K562 (cell line): Measurements from ENCODE around the gene BZW1. TPM values are rescaled to one million over a fixed set of nuclear protein-coding genes. Genes with fewer than 3 reads are reported as not detected.

ENCODE experiments used
- ATAC-seq: fragments of 200-7000 bp; cut with Tn5 transposase; 3 replicates; pipeline ENCODE4 v1.9.1; 2020; ENCODE audit warnings: moderate library complexity
- BruUV-seq: library from RNA; stranded (reverse); fragments of 400-500 nt; replicated peaks from 2 replicates; lab custom pipeline; 2021; lab: Mats Ljungman, UMichigan
- CTCF ChIA-PET: fragments of 300-600 bp; formaldehyde crosslinking; extraction: SDS; loops from one replicate; lab custom pipeline; 2021; ENCODE audit warnings: low intra/inter-chr PET ratio; lab: Yijun Ruan, JAX
- POLR2A ChIA-PET: fragments of 300-600, 350-650 bp; sonication (Branson Sonifier 250); formaldehyde crosslinking; extraction: SDS; loops from one replicate; lab custom pipeline; 2021; ENCODE audit warnings: antibody characterized with exemption, inconsistent platforms; lab: Yijun Ruan, JAX
- DNase-seq, 4 experiments: peaks; one replicate each; pipeline versions ENCODE4 v3.0.0 to v3.0.0-alpha.2; 2011 to 2018; ENCODE audit warnings: low spot score in 3 of 4, mixed read lengths in 3 of 4; ENCODE audit errors: extremely low read depth in 1 of 4
- FAIRE-seq: peaks from 2 replicates; lab custom pipeline; 2011; peaks lifted over from hg19 to GRCh38; lab: Jason Lieb, UNC
- H2AFZ ChIP-seq: 2 replicates; pipeline ENCODE4 v1.6.0; 2011; ENCODE audit warnings: low read depth, low read length, control low read depth, inconsistent platforms
- H3K27ac ChIP-seq: fragments of 200-600 bp; 3 replicates; pipeline ENCODE4 v1.8.0; 2011; ENCODE audit warnings: low read depth, mild to moderate bottlenecking, control low read depth, inconsistent platforms, low read length, moderate library complexity, mixed read lengths; ENCODE audit errors: extremely low read depth
- H3K27me3 ChIP-seq, 2 experiments: fragments of 300-600 bp in 1 of 2; 2 replicates in 1 of 2; 3 replicates in 1 of 2; pipeline versions ENCODE4 v1.6.0 to v1.8.0; 2011; ENCODE audit warnings: inconsistent platforms in 2 of 2, low read length in 2 of 2, mild to moderate bottlenecking in 1 of 2, mixed read lengths in 1 of 2, moderate library complexity in 1 of 2; ENCODE audit not compliant: control insufficient read depth in 2 of 2, insufficient read depth in 2 of 2
- H3K36me3 ChIP-seq: fragments of 300-600 bp; 3 replicates; pipeline ENCODE4 v1.8.0; 2011; ENCODE audit warnings: mild to moderate bottlenecking, low read length, inconsistent platforms; ENCODE audit not compliant: control insufficient read depth, insufficient read depth
- H3K4me1 ChIP-seq, 2 experiments: fragments of 200-600 bp in 1 of 2; replicated peaks in 1 of 2; 2 replicates in 1 of 2; 3 replicates in 1 of 2; pipeline versions ENCODE4 v1.5.1 to v1.8.0; 2011; ENCODE audit warnings: inconsistent platforms in 2 of 2, low read length in 2 of 2, mild to moderate bottlenecking in 1 of 2, mixed read lengths in 1 of 2, moderate library complexity in 1 of 2; ENCODE audit not compliant: control insufficient read depth in 2 of 2, insufficient read depth in 2 of 2
- H3K4me2 ChIP-seq: 2 replicates; pipeline ENCODE4 v1.6.1; 2011; ENCODE audit warnings: low read length, control low read depth, inconsistent platforms, mixed read lengths; ENCODE audit not compliant: insufficient read depth
- H3K4me3 ChIP-seq: fragments of 200-600 bp; sonication (generic), shearing (Covaris generic); 2 replicates; pipeline ENCODE4 v1.5.1; 2016; ENCODE audit warnings: control low read depth, inconsistent platforms
- H3K79me2 ChIP-seq: fragments of 200-600 bp; 3 replicates; pipeline ENCODE4 v1.8.0; 2011; ENCODE audit warnings: low read length, inconsistent platforms; ENCODE audit not compliant: control insufficient read depth, insufficient read depth
- H3K9ac ChIP-seq, 2 experiments: 2 replicates each; pipeline versions ENCODE4 v1.6.0 to v1.6.1; 2011; ENCODE audit warnings: low read depth in 2 of 2, low read length in 2 of 2, control low read depth in 1 of 2, inconsistent platforms in 1 of 2, mild to moderate bottlenecking in 1 of 2, mixed read lengths in 1 of 2; ENCODE audit not compliant: insufficient read depth in 1 of 2
- H3K9me1 ChIP-seq: one replicate; pipeline ENCODE4 v1.6.0; 2011; ENCODE audit warnings: inconsistent platforms, mild to moderate bottlenecking, low read length, moderate library complexity; ENCODE audit not compliant: control insufficient read depth, insufficient read depth
- H3K9me3 ChIP-seq: replicated peaks from 2 replicates; pipeline ENCODE4 v1.5.1; 2011; ENCODE audit warnings: low read depth, low read length, inconsistent platforms; ENCODE audit not compliant: control insufficient read depth, insufficient read depth
- H4K20me1 ChIP-seq: replicated peaks from 2 replicates; pipeline ENCODE4 v1.6.1; 2011; ENCODE audit warnings: low read length, inconsistent platforms, mixed read lengths; ENCODE audit not compliant: control insufficient read depth, insufficient read depth
- CHCHD3 ChIP-seq: fragments of 250-450 bp; sonication (Bioruptor Pico); IDR thresholded peaks from 2 replicates; pipeline ENCODE4 v2.1.2; 2022; ENCODE audit warnings: mild to moderate bottlenecking
- HMG20B ChIP-seq: fragments of 250-450 bp; sonication (Bioruptor Pico); IDR thresholded peaks from 2 replicates; pipeline ENCODE4 v1.5.0; 2021; ENCODE audit warnings: mild to moderate bottlenecking
- MGA ChIP-seq: fragments of 450-650 bp; IDR thresholded peaks from 2 replicates; pipeline ENCODE4 v1.6.1; 2016; ENCODE audit warnings: mild to moderate bottlenecking, moderate library complexity
- ZFP36 ChIP-seq: fragments of 150-350 bp; IDR thresholded peaks from 2 replicates; pipeline ENCODE4 v1.6.1; 2018; ENCODE audit warnings: low read length, low read depth; ENCODE audit not compliant: partially characterized antibody
- WGBS: fragments of 100-300 bp; shearing (Covaris generic); methylation state at CpG from one replicate; pipeline ENCODE4 v1.1.6; 2016; ENCODE audit warnings: low coverage, mixed read lengths; ENCODE audit not compliant: insufficient coverage; ENCODE audit errors: missing lambda C conversion rate; 5-methylcytosine and 5-hydroxymethylcytosine counted together
- in situ Hi-C: fragments of 300-500 bp; cut with MboI; formaldehyde crosslinking; loops from 4 replicates; pipeline ENCODE4 v1.15.0; 2018; ENCODE audit warnings: inconsistent platforms, mixed read lengths
- intact Hi-C: fragments of 100-400 bp; cut with micrococcal nuclease; formaldehyde crosslinking; loops from 2 replicates; pipeline ENCODE4 v1.14.2; 2022
- polyA plus RNA-seq, 8 experiments: library from polyadenylated mRNA; depleted of rRNA in 4 of 8; stranded (reverse) in 5 of 8; unstranded in 3 of 8; fragments of >200 nt; fragmentation: Nextera tagmentation in 2 of 8; fragmentation: Illumina TruSeq in 1 of 8; extraction: Ambion mirVana in 2 of 8; extraction: Trizol in 1 of 8; gene quantifications; 2 replicates each; pipeline versions ENCODE4 v1.2.1 to v1.2.3, GENCODE V29; 2011 to 2014; ENCODE audit warnings: inconsistent platforms in 1 of 8, missing spikeins in 1 of 8
- total RNA-seq, 7 experiments: library from RNA; depleted of rRNA in 6 of 7; stranded (reverse); fragments of >200 nt in 6 of 7; fragmentation: Illumina TruSeq in 2 of 7; extraction: Trizol in 2 of 7; gene quantifications; 2 replicates each; pipeline versions ENCODE4 v1.2.1 to v1.2.3, GENCODE V29; 2011 to 2021; ENCODE audit warnings: low replicate concordance in 1 of 7
- TF ChIP-seq, protein P1 (sequence below), 2 experiments: fragments of 450-650 bp in 1 of 2; sonication (generic) in 1 of 2; formaldehyde crosslinking in 1 of 2; IDR thresholded peaks in 1 of 2; conservative IDR thresholded peaks in 1 of 2; 2 replicates each; pipeline versions ENCODE4 v1.6.1 to v1.8.1; 2016 to 2023; ENCODE audit warnings: mild to moderate bottlenecking in 2 of 2, moderate library complexity in 2 of 2, inconsistent platforms in 1 of 2, missing genetic modification reagents in 1 of 2

The BZW1 gene
- total and polyA plus RNA-seq, 9 of the 15 experiments (the other 6 are each of a cell fraction or from before 2014, with no cell fraction given), result 110 to 244 (median 198) TPM

DNA sequence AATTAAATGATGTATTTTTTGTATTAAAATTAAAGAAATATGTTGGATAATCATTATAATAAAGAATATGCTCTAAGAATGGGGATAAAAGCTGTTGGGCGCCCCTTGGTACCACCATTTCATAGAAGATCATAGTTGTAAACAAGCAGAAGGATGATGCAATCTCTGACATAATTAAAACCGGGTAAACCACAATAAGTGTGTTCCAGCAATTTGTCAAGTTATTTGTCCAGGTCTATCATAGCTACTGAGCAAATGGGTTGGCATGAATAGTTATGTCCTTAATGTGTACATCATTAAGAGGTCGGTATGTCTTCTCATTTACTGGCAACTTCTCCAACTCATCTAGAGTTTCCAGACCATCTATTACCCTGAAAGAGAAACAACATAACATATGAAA, 59.4 kb downstream of the BZW1 start (continued):
- TF ChIP-seq, protein P1, sequence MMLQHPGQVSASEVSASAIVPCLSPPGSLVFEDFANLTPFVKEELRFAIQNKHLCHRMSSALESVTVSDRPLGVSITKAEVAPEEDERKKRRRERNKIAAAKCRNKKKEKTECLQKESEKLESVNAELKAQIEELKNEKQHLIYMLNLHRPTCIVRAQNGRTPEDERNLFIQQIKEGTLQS (IDR thresholded peaks at IDR 0.05), result peak; percentile 91
- TF ChIP-seq, protein P1 (CRISPR knock-in tag; conservative IDR thresholded peaks at IDR 0.05), result no peak

DNA sequence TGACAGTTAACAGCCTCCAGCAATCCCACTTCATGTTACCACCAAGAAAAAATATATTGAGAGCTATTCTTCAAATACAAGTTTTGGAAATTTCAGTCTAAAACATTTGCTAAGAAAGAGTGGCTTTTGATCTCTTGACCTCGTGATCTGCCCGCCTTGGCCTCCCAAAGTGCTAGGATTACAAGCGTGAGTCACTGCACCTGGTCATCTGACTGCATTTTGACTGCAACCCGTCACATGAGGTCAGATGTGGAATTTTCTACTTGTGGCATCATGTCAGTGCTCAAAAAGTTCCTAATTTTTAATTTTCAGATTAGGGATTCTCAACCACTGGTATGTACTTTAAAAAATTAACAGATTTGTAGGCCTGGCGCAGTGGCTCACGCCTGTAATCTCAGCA, 61.9 kb downstream of the BZW1 start:
- Histone ChIP-seq H4K20me1 (no peaks in the 10 kb centered on the region), H3K9me1 (no peaks in the 10 kb centered on the region), H3K9me3 (no peaks in the 10 kb centered on the region), H3K27ac (no peak overlapping the region), H3K4me1 (peaks cover 2 to 12% of the 10 kb centered on the region in 2 experiments; a peak in 3 of 5 replicates), H2AFZ (no peak overlapping the region), H3K79me2 (no peaks in the 10 kb centered on the region), H3K9ac (no peak overlapping the region), H3K27me3 (no peaks in the 10 kb centered on the region), H3K4me2 (no peak overlapping the region), H3K4me3 (no peak overlapping the region), H3K36me3 (peaks cover 47% of the 10 kb centered on the region; the same call in 2 of the 3 replicates)
- no peak for FAIRE-seq
- ChIA-PET CTCF (no interaction called here), POLR2A (interaction anchor here (1.0 kb wide), 1 partner anchor 10 kb away, joined by 4 read pairs; the partner anchor contains the start of gene CLK1)
- intact Hi-C loops, result no loop called here
- in situ Hi-C loops, result no loop called here
- no peak for DNase-seq
- no TSS peak for BruUV-seq
- ATAC-seq, result no peak
- 71% methylated on average over 6 of the region's 6 CpGs for WGBS
- TF ChIP-seq CHCHD3 (CRISPR knock-in tag) (no peak), HMG20B (CRISPR knock-in tag) (no peak), MGA (peak; percentile 21; the same call in 1 of the 2 replicates), ZFP36 (no peak)
- TF ChIP-seq, protein P1 (IDR thresholded peaks at IDR 0.05), result peak; percentile 45
- TF ChIP-seq, protein P1 (CRISPR knock-in tag; conservative IDR thresholded peaks at IDR 0.05), result no peak
